ENCODE measurements around the gene NEB.
"Not testable (repeated sequence)": the region's sequence is repeated elsewhere in the genome, so short reads cannot be mapped to it uniquely, and the experiment has no call there.

The NEB gene

DNA sequence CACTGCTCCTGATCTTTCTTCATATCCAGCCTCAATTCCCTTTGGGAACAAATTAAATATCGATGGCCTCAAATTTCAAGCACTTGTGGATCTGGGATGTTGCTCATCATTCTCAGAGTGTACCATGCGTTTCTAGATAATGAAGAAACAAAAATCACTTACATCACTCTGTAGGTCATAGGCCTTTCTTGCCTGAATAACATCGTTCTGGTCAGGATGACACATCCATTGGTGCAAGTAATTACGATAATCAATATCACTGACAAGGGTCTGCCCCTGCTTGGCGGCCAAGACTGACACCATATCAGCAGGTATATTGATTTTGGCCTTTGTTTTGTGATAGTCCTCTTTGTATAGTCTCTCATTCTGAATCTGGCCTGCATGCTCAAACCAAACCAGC lies 167.3 kb downstream of the NEB start:
- no peaks in the 10 kb centered on the region for H3K27me3 ChIP-seq (ENCODE audit: control insufficient read depth, insufficient read depth, low read length)
- H3K4me3 ChIP-seq (ENCODE audit: low read depth, low read length): no peak overlapping the region
- H3K4me1 ChIP-seq (ENCODE audit: control insufficient read depth, insufficient read depth, low read length): no peaks in the 10 kb centered on the region
- H3K36me3 ChIP-seq (ENCODE audit: control insufficient read depth, insufficient read depth, low read length): no peaks in the 10 kb centered on the region
- H3K9ac ChIP-seq (ENCODE audit: low read depth, low read length): no peak overlapping the region
- no peaks in the 10 kb centered on the region for H3K9me3 ChIP-seq (ENCODE audit: control insufficient read depth, insufficient read depth, low read length)

GRCh38 chr2:151562398-151562797 lies 171.9 kb downstream of the NEB start:
- Histone ChIP-seq H3K27me3 (ENCODE audit: control insufficient read depth, insufficient read depth, low read length) (no peaks in the 10 kb centered on the region), H3K9ac (ENCODE audit: low read depth, low read length) (no peak overlapping the region), H3K9me3 (ENCODE audit: control insufficient read depth, insufficient read depth, low read length) (no peaks in the 10 kb centered on the region), H3K4me3 (ENCODE audit: low read depth, low read length) (no peak overlapping the region), H3K36me3 (ENCODE audit: control insufficient read depth, insufficient read depth, low read length) (no peaks in the 10 kb centered on the region), H3K4me1 (ENCODE audit: control insufficient read depth, insufficient read depth, low read length) (no peaks in the 10 kb centered on the region)

GRCh38 chr2:151560289-151560688 lies 174.0 kb downstream of the NEB start:
- H3K27me3 ChIP-seq (ENCODE audit: control insufficient read depth, insufficient read depth, low read length): no peaks in the 10 kb centered on the region
- no peaks in the 10 kb centered on the region for H3K4me1 ChIP-seq (ENCODE audit: control insufficient read depth, insufficient read depth, low read length)
- H3K9ac ChIP-seq (ENCODE audit: low read depth, low read length): no peak overlapping the region
- H3K36me3 ChIP-seq (ENCODE audit: control insufficient read depth, insufficient read depth, low read length): no peaks in the 10 kb centered on the region
- no peaks in the 10 kb centered on the region for H3K9me3 ChIP-seq (ENCODE audit: control insufficient read depth, insufficient read depth, low read length)
- H3K4me3 ChIP-seq (ENCODE audit: low read depth, low read length): no peak overlapping the region

DNA sequence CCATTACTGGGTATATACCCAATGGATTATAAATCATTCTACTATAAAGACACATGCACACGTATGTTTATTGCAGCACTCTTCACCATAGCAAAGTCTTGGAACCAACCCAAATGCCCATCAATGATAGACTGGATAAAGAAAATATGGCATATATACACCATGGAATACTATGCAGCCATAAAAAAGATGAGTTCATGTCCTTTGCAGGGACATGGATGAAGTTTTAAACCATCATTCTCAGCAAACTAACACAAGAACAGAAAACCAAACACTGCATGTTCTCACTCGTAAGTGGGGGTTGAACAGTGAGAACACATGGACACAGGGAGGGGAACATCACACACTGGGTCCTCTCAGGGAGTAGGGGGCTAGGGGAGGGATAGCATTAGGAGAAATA lies 174.8 kb downstream of the NEB start:
- not testable (repeated sequence) for H3K36me3 ChIP-seq (ENCODE audit: control insufficient read depth, insufficient read depth, low read length); H3K4me3 ChIP-seq (ENCODE audit: low read depth, low read length); H3K9ac ChIP-seq (ENCODE audit: low read depth, low read length); H3K4me1 ChIP-seq (ENCODE audit: control insufficient read depth, insufficient read depth, low read length); H3K27me3 ChIP-seq (ENCODE audit: control insufficient read depth, insufficient read depth, low read length); H3K9me3 ChIP-seq (ENCODE audit: control insufficient read depth, insufficient read depth, low read length)

GRCh38 chr2:151557883-151558282 lies 176.4 kb downstream of the NEB start:
- H3K9me3 ChIP-seq (ENCODE audit: control insufficient read depth, insufficient read depth, low read length); H3K9ac ChIP-seq (ENCODE audit: low read depth, low read length); H3K36me3 ChIP-seq (ENCODE audit: control insufficient read depth, insufficient read depth, low read length); H3K27me3 ChIP-seq (ENCODE audit: control insufficient read depth, insufficient read depth, low read length); H3K4me1 ChIP-seq (ENCODE audit: control insufficient read depth, insufficient read depth, low read length); H3K4me3 ChIP-seq (ENCODE audit: low read depth, low read length): not testable (repeated sequence)

GRCh38 chr2:151556121-151556520 lies 178.2 kb downstream of the NEB start:
- Histone ChIP-seq H3K27me3 (ENCODE audit: control insufficient read depth, insufficient read depth, low read length) (no peaks in the 10 kb centered on the region), H3K9me3 (ENCODE audit: control insufficient read depth, insufficient read depth, low read length) (no peaks in the 10 kb centered on the region), H3K4me1 (ENCODE audit: control insufficient read depth, insufficient read depth, low read length) (no peaks in the 10 kb centered on the region), H3K9ac (ENCODE audit: low read depth, low read length) (no peak overlapping the region), H3K4me3 (ENCODE audit: low read depth, low read length) (no peak overlapping the region), H3K36me3 (ENCODE audit: control insufficient read depth, insufficient read depth, low read length) (no peaks in the 10 kb centered on the region)

DNA sequence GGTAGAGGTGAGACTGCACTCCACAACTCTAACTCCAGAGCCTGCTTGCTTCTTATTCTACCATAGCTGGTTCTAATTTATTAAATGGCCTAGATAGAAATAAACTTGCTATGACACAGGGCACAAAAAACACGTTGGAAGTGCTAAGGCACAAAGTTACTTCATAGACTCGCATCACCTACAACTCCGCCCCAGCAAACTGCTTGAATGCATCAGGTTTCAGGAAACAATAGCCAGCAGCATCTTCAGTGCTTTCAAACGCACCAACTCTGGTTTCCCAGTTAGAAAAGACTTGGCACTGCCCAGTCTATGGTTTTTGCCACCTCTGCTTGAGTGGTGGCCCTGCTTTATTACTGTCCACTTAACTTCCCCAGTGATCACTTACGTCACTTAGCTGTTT lies 182.0 kb downstream of the NEB start:
- no peaks in the 10 kb centered on the region for H3K36me3 ChIP-seq (ENCODE audit: control insufficient read depth, insufficient read depth, low read length)
- no peaks in the 10 kb centered on the region for H3K4me1 ChIP-seq (ENCODE audit: control insufficient read depth, insufficient read depth, low read length)
- no peak overlapping the region for H3K9ac ChIP-seq (ENCODE audit: low read depth, low read length)
- no peaks in the 10 kb centered on the region for H3K27me3 ChIP-seq (ENCODE audit: control insufficient read depth, insufficient read depth, low read length)
- H3K4me3 ChIP-seq (ENCODE audit: low read depth, low read length): no peak overlapping the region
- no peaks in the 10 kb centered on the region for H3K9me3 ChIP-seq (ENCODE audit: control insufficient read depth, insufficient read depth, low read length)

DNA sequence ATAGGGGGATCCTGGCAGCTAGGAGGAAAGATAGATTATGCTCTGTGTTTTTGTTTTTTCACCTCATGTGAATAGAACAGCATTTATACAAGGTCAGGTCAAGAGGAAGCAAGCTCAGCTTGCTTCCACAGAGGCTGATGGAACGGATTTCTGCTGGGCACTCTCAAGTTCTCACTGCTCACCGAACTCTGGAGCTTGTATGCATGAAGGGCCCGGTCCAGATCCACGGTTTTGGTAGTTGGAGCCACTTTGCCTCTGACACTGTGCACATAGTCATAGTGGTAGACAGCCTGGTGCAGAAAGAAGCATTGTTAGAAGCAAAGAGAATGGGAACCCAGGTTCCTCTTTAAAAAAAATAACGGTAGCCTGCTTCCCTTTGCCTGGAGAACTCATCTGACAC lies 182.7 kb downstream of the NEB start:
- H3K4me3 ChIP-seq (ENCODE audit: low read depth, low read length): no peak overlapping the region
- H3K4me1 ChIP-seq (ENCODE audit: control insufficient read depth, insufficient read depth, low read length): no peaks in the 10 kb centered on the region

DNA sequence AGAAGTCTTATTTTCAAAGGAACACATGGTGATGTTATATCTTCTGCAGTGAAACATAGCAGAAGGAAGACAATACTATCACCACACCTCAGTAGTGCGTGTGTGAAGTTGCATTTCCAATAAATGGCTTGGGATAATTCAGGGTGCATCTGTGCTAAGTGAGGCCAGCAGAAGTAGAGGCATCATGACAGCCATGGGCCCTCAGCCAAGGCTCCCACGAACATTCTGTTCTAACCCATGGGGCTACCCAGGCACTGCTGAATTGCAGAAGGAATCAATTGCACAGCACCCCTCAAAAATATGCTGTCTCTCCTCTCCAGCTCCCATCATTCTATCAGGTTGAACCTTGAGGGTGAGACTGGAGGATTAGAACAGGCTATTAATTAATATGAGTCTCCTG lies 185.1 kb downstream of the NEB start:
- Histone ChIP-seq H3K9ac (ENCODE audit: low read depth, low read length) (no peak overlapping the region), H3K36me3 (ENCODE audit: control insufficient read depth, insufficient read depth, low read length) (no peaks in the 10 kb centered on the region), H3K4me3 (ENCODE audit: low read depth, low read length) (no peak overlapping the region), H3K27me3 (ENCODE audit: control insufficient read depth, insufficient read depth, low read length) (no peaks in the 10 kb centered on the region), H3K9me3 (ENCODE audit: control insufficient read depth, insufficient read depth, low read length) (no peaks in the 10 kb centered on the region), H3K4me1 (ENCODE audit: control insufficient read depth, insufficient read depth, low read length) (peaks cover 3% of the 10 kb centered on the region)

More for the DNA sequence above, 182.7 kb downstream of the NEB start:
- no peaks in the 10 kb centered on the region for H3K36me3 ChIP-seq (ENCODE audit: control insufficient read depth, insufficient read depth, low read length)
- no peak overlapping the region for H3K9ac ChIP-seq (ENCODE audit: low read depth, low read length)
- no peaks in the 10 kb centered on the region for H3K27me3 ChIP-seq (ENCODE audit: control insufficient read depth, insufficient read depth, low read length)
- H3K9me3 ChIP-seq (ENCODE audit: control insufficient read depth, insufficient read depth, low read length): no peaks in the 10 kb centered on the region

GRCh38 chr2:151544449-151544848 lies 189.8 kb downstream of the NEB start:
- peaks cover 3% of the 10 kb centered on the region for H3K4me1 ChIP-seq (ENCODE audit: control insufficient read depth, insufficient read depth, low read length)
- H3K9me3 ChIP-seq (ENCODE audit: control insufficient read depth, insufficient read depth, low read length): no peaks in the 10 kb centered on the region
- no peak overlapping the region for H3K4me3 ChIP-seq (ENCODE audit: low read depth, low read length)

GRCh38 chr2:151543876-151544275 lies 190.4 kb downstream of the NEB start:
- H3K4me3 ChIP-seq (ENCODE audit: low read depth, low read length): no peak overlapping the region

More at GRCh38 chr2:151544449-151544848, 189.8 kb downstream of the NEB start:
- H3K27me3 ChIP-seq (ENCODE audit: control insufficient read depth, insufficient read depth, low read length): no peaks in the 10 kb centered on the region
- H3K36me3 ChIP-seq (ENCODE audit: control insufficient read depth, insufficient read depth, low read length): no peaks in the 10 kb centered on the region
- no peak overlapping the region for H3K9ac ChIP-seq (ENCODE audit: low read depth, low read length)

DNA sequence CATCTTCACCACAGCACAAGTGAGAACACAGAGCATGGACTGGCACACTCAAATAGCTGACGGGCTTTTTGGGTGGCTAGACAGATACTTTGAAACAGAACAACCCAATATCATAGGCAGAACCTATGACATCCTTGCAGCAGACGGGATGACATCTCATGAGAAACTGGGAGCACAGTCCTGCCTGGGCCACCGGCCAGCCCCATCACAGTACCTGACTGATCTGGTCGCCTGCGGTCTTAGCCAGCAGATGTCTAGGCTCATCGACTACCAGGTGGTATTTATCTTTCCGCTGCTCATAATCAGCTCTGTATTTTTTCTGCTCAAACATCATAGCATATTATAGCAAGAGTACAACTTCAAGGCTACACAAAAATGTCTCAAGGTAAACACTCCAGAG lies 200.3 kb downstream of the NEB start:
- no peaks in the 10 kb centered on the region for H3K36me3 ChIP-seq (ENCODE audit: control insufficient read depth, insufficient read depth, low read length)
- no peak overlapping the region for H3K9ac ChIP-seq (ENCODE audit: low read depth, low read length)
- H3K27me3 ChIP-seq (ENCODE audit: control insufficient read depth, insufficient read depth, low read length): no peaks in the 10 kb centered on the region
- H3K9me3 ChIP-seq (ENCODE audit: control insufficient read depth, insufficient read depth, low read length): no peaks in the 10 kb centered on the region
- no peak overlapping the region for H3K4me3 ChIP-seq (ENCODE audit: low read depth, low read length)
- H3K4me1 ChIP-seq (ENCODE audit: control insufficient read depth, insufficient read depth, low read length): no peaks in the 10 kb centered on the region

More at GRCh38 chr2:151543876-151544275, 190.4 kb downstream of the NEB start:
- peaks cover 3% of the 10 kb centered on the region for H3K4me1 ChIP-seq (ENCODE audit: control insufficient read depth, insufficient read depth, low read length)
- no peaks in the 10 kb centered on the region for H3K9me3 ChIP-seq (ENCODE audit: control insufficient read depth, insufficient read depth, low read length)
- no peaks in the 10 kb centered on the region for H3K36me3 ChIP-seq (ENCODE audit: control insufficient read depth, insufficient read depth, low read length)
- no peak overlapping the region for H3K9ac ChIP-seq (ENCODE audit: low read depth, low read length)
- no peaks in the 10 kb centered on the region for H3K27me3 ChIP-seq (ENCODE audit: control insufficient read depth, insufficient read depth, low read length)

GRCh38 chr2:151533127-151533526 lies 201.1 kb downstream of the NEB start:
- no peak overlapping the region for H3K9ac ChIP-seq (ENCODE audit: low read depth, low read length)
- H3K36me3 ChIP-seq (ENCODE audit: control insufficient read depth, insufficient read depth, low read length): no peaks in the 10 kb centered on the region
- H3K4me3 ChIP-seq (ENCODE audit: low read depth, low read length): no peak overlapping the region
- H3K4me1 ChIP-seq (ENCODE audit: control insufficient read depth, insufficient read depth, low read length): no peaks in the 10 kb centered on the region
- no peaks in the 10 kb centered on the region for H3K9me3 ChIP-seq (ENCODE audit: control insufficient read depth, insufficient read depth, low read length)
- no peaks in the 10 kb centered on the region for H3K27me3 ChIP-seq (ENCODE audit: control insufficient read depth, insufficient read depth, low read length)
